ENCODE results near the gene DNAJB11.
"Not testable (repeated sequence)": the region's sequence is repeated elsewhere in the genome, so short reads cannot be mapped to it uniquely, and the experiment has no call there.

DNAJB11 gene

DNA sequence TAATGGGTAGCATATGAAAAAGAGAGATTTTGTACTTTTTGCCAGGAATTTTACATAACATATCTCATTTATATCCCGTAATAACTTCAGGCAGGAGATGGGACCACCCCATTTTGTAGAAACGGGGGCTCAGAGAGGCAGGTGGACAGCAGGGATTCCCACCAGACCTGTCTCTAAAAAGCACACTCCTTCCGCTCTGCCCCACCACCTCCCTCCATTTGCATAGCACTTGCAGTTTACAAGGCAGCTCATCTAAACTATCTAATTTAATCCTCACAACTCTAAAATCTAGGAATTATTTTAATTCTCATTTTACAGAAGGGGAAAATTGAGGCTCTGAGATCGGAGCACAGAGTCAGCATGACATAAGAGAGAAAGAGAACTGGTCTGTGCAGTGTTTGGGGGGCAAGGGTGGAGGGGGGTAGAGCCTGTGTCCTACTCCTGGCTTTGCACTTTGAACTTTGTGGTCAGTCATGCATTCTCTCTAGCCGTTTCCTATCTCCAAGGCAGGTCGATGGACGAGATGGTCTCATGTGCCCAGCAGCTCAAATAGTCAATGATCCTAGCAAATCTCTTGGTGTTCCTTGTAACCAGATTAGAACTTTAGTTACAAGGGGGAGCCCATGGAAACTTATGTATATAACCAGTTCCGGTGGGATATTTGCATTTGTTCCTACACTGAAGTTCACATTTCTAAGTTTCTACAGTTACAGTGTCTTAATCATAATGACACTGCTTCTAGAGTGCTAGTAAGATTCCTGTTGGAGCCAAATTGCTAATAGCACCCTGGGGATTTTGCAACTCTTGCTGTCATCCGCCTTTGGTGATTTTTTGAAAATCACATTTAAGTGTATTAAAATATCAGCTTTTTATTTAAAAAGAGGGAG is 44.9 kb upstream of the DNAJB11 start:
- no peak overlapping the region for H3K4me3 ChIP-seq
- no peaks in the 10 kb centered on the region for H3K27me3 ChIP-seq
- no peak for TF ChIP-seq CTCF (IDR thresholded peaks at IDR 0.05)
- H3K27ac ChIP-seq: no peak overlapping the region
- H3K4me1 ChIP-seq: no peaks in the 10 kb centered on the region
- intact Hi-C loops (cut with DNase I; ENCODE audit: low total_unique reads): no loop called here
- DNase-seq: no peak
- H3K36me3 ChIP-seq: no peaks in the 10 kb centered on the region
- no peaks in the 10 kb centered on the region for H3K9me3 ChIP-seq

GRCh38 chr3:186526256-186526606 is 44.3 kb upstream of the DNAJB11 start:
- no peak for TF ChIP-seq CTCF (IDR thresholded peaks at IDR 0.05)
- Histone ChIP-seq H3K4me1 (no peaks in the 10 kb centered on the region), H3K4me3 (no peak overlapping the region), H3K9me3 (no peaks in the 10 kb centered on the region), H3K27ac (no peak overlapping the region), H3K27me3 (no peaks in the 10 kb centered on the region), H3K36me3 (no peaks in the 10 kb centered on the region)
- intact Hi-C loops (cut with DNase I; ENCODE audit: low total_unique reads): no loop called here
- no peak for DNase-seq

GRCh38 chr3:186529201-186529999 is 41.1 kb upstream of the DNAJB11 start:
- Histone ChIP-seq H3K36me3 (no peaks in the 10 kb centered on the region), H3K4me3 (no peak overlapping the region), H3K27me3 (no peaks in the 10 kb centered on the region), H3K27ac (no peak overlapping the region), H3K4me1 (no peaks in the 10 kb centered on the region), H3K9me3 (no peaks in the 10 kb centered on the region)
- no peak for TF ChIP-seq CTCF (IDR thresholded peaks at IDR 0.05)
- DNase-seq: no peak
- intact Hi-C loops (cut with DNase I; ENCODE audit: low total_unique reads): no loop called here

DNA sequence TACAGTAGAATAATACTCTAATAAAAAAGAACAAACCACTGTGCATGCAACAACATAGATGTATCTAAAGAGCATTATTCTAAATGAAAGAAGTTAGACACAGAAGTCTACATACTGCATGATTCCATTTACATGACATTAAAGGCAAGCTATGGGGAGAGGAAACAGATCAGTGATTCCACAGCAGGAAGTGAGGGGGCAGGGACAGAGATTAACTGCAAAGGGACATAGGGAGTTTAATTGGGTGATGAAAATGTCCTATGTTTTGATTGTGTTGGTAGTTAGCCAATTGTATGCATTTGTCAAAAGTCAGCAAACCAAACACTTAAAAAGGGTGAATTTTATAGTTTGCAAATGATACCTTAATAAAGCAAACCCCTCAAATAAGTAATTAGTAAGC is 40.1 kb upstream of the DNAJB11 start:
- no peaks in the 10 kb centered on the region for H3K4me1 ChIP-seq
- TF ChIP-seq CTCF (IDR thresholded peaks at IDR 0.05): no peak
- H3K4me3 ChIP-seq: no peak overlapping the region
- no peaks in the 10 kb centered on the region for H3K9me3 ChIP-seq
- H3K27me3 ChIP-seq: no peaks in the 10 kb centered on the region
- H3K36me3 ChIP-seq: no peaks in the 10 kb centered on the region
- intact Hi-C loops (cut with DNase I; ENCODE audit: low total_unique reads): no loop called here
- no peak for DNase-seq
- H3K27ac ChIP-seq: no peak overlapping the region

DNA sequence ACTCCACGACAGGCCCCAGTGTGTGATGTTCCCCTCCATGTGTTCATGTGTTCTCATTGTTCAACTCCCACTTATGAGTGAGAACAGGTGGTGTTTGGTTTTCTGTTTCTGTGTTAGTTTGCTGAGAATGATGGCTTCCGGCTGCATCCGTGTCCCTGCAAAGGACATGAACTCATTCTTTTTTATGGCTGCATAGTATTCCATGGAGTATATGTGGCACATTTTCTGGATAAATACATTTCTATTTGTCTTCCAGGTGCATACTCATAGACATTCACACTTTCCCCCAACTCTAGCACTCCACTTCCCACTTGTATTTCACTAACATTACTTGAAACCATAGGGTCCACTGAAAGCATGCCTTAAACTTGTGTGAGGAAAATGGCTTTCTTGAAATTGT is 38.8 kb upstream of the DNAJB11 start:
- DNase-seq; H3K4me1 ChIP-seq; H3K27me3 ChIP-seq; H3K27ac ChIP-seq; H3K9me3 ChIP-seq; H3K4me3 ChIP-seq; intact Hi-C loops (cut with DNase I; ENCODE audit: low total_unique reads); H3K36me3 ChIP-seq: not testable (repeated sequence)

GRCh38 chr3:186532598-186533072 is 37.9 kb upstream of the DNAJB11 start:
- H3K36me3 ChIP-seq: no peaks in the 10 kb centered on the region
- no peak overlapping the region for H3K4me3 ChIP-seq
- H3K9me3 ChIP-seq: no peaks in the 10 kb centered on the region
- intact Hi-C loops (cut with DNase I; ENCODE audit: low total_unique reads): no loop called here
- H3K27ac ChIP-seq: no peak overlapping the region
- peaks cover 0 to 7% (median 0%) of the 10 kb centered on the region in 4 donors for H3K4me1 ChIP-seq
- no peak for TF ChIP-seq CTCF (IDR thresholded peaks at IDR 0.05)
- no peak for DNase-seq
- no peaks in the 10 kb centered on the region for H3K27me3 ChIP-seq
